GM23248 (cell line): ENCODE data around the gene CDK4.

Experiments used
- EZH2 ChIP-seq: fragments of 200-600 bp; sonication (generic); IDR thresholded peaks from 2 replicates; pipeline ENCODE4 v1.6.1; 2018; ENCODE audit warnings: antibody characterized with exemption, mild to moderate bottlenecking; ENCODE audit not compliant: insufficient read depth, poor library complexity, severe bottlenecking
- EZH2phosphoT487 ChIP-seq: fragments of 200-600 bp; sonication (generic); IDR thresholded peaks from 2 replicates; pipeline ENCODE4 v1.6.1; 2018; ENCODE audit warnings: antibody characterized with exemption, moderate library complexity, mild to moderate bottlenecking, low read depth; ENCODE audit not compliant: insufficient read depth

DNA sequence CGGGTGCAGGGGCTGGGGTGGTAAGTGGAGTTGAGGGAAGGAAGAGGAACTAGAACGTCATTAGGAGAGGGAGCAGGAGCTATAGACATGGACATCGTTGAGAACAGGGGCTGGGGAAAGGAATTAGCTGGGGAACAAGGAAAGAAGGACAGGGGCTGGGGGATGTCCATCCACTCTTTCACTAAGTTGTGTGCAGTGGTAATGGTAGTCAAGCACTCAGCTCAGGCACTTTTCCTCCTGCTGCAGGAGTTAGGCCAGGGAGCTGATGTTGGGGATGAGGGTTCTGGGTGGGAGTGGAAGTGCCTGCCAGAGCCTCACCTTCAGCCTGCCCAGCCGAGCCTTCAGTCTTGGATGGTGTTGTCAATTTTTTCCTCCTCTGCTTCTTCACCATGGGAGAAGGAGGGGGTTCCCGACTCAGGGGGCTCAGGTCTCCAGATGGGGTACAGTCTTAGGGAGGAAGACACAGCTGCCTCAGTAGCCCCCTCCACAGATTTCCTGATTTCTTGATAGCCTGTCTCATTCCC is 22.7 kb downstream of the CDK4 start:
- TF ChIP-seq EZH2phosphoT487 (no peak), EZH2 (no peak)
